ENCODE measurements around the gene GJA9.
"Not testable (repeated sequence)": the region's sequence is repeated elsewhere in the genome, so short reads cannot be mapped to it uniquely, and the experiment has no call there.

GJA9 gene

GRCh38 chr1:38873027-38873969 lies 8.1 kb downstream of the GJA9 start, which contains the start of gene MYCBP:
Gene MYCBP, minus strand, starts transcription at chr1:38873348. Its CDS starts 43 bp downstream, at chr1:38873305.
- DNase-seq: peak; percentile 92 to 98 (median 94)

GRCh38 chr1:38872401-38873026 lies 8.9 kb downstream of the GJA9 start:
- peak; percentile 6 to 58 (median 17) for DNase-seq

- DNase-seq: peak in 1 of 5 experiments; percentile 9
Measured at GRCh38 chr1:38870996-38871395, 10.4 kb downstream of the GJA9 start.

GRCh38 chr1:38867208-38867607 lies 14.2 kb downstream of the GJA9 start:
- no peak for DNase-seq

GRCh38 chr1:38865112-38865715 lies 16.2 kb downstream of the GJA9 start:
- DNase-seq: no peak

- no peak for DNase-seq
Measured at GRCh38 chr1:38860454-38860795, 21.0 kb downstream of the GJA9 start.

- DNase-seq: peak; percentile 95 to 98 (median 97)
Measured at GRCh38 chr1:38859561-38860453, 21.6 kb downstream of the GJA9 start, which contains the start of gene RRAGC. Gene RRAGC, minus strand, starts transcription at chr1:38859772. Its CDS starts 126 bp downstream, at chr1:38859646.

GRCh38 chr1:38858833-38859560 lies 22.4 kb downstream of the GJA9 start:
- peak in 3 of 5 experiments; percentile 26 to 48 (median 42) for DNase-seq

GRCh38 chr1:38852780-38853179 lies 28.6 kb downstream of the GJA9 start:
- DNase-seq: peak in 1 of 5 experiments; percentile 59

- DNase-seq: no peak
Measured at GRCh38 chr1:38848071-38848470, 33.3 kb downstream of the GJA9 start.

- no peak for DNase-seq
Measured at GRCh38 chr1:38846210-38846609, 35.2 kb downstream of the GJA9 start.

GRCh38 chr1:38845088-38845487 lies 36.3 kb downstream of the GJA9 start:
- not testable (repeated sequence) for DNase-seq

- no peak for DNase-seq
Measured at GRCh38 chr1:38840281-38840680, 41.1 kb downstream of the GJA9 start.

GRCh38 chr1:38839363-38839762 lies 42.0 kb downstream of the GJA9 start:
- no peak for DNase-seq

- not testable (repeated sequence) for DNase-seq
Measured at GRCh38 chr1:38836316-38836715, 45.1 kb downstream of the GJA9 start.

GRCh38 chr1:38834937-38835827 lies 46.2 kb downstream of the GJA9 start:
- peak in 2 of 5 experiments; percentile 36 to 82 for DNase-seq

- no peak for DNase-seq
Measured at GRCh38 chr1:38834221-38834782, 47.1 kb downstream of the GJA9 start.

- DNase-seq: no peak
Measured at GRCh38 chr1:38833146-38833545, 48.2 kb downstream of the GJA9 start.

- no peak for DNase-seq
Measured at GRCh38 chr1:38832370-38832734, 49.0 kb downstream of the GJA9 start.

GRCh38 chr1:38831731-38832369 lies 49.5 kb downstream of the GJA9 start:
- no peak for DNase-seq

Data from T-helper 2 cell (primary cell).